Right atrium auricular region (tissue), 2 donors: ENCODE results near the gene TRIOBP. TPM values are rescaled to one million over a fixed set of nuclear protein-coding genes. Genes with fewer than 3 reads are reported as not detected.

Experiments
- DNase-seq: peaks from one replicate; pipeline ENCODE4 v3.0.0-alpha.2; 2019; ENCODE audit warnings: low spot score
- H3K27ac ChIP-seq, 2 donors: fragments of 200-600 bp; sonication (generic); 1 replicate in 1 of 2; 2 replicates in 1 of 2; pipeline ENCODE4 v1.5.1; 2016 to 2019
- H3K27me3 ChIP-seq, 2 donors: fragments of 200-600 bp; sonication (generic); one replicate each; pipeline versions ENCODE4 v1.5.1 to v1.6.0; 2017 to 2019
- H3K36me3 ChIP-seq: fragments of 200-600 bp; sonication (generic); one replicate; pipeline ENCODE4 v1.5.1; 2016
- H3K4me1 ChIP-seq, 2 donors: fragments of 200-600 bp; sonication (generic); one replicate each; pipeline versions ENCODE4 v1.5.1 to v1.6.0; 2017 to 2019
- H3K4me3 ChIP-seq, 2 donors: fragments of 200-600 bp; sonication (generic); 1 replicate in 1 of 2; 2 replicates in 1 of 2; pipeline ENCODE4 v1.5.1; 2017 to 2019; ENCODE audit warnings: mild to moderate bottlenecking in 1 of 2, moderate library complexity in 1 of 2
- H3K9me3 ChIP-seq, 2 donors: fragments of 200-600 bp; sonication (generic); one replicate each; pipeline ENCODE4 v1.5.1; 2019
- CTCF ChIP-seq, 2 donors: fragments of 200-600 bp; sonication (generic); IDR thresholded peaks; one replicate each; pipeline ENCODE4 v1.5.1; 2019; ENCODE audit warnings: antibody characterized with exemption in 2 of 2
- total RNA-seq, 2 donors: library from RNA; depleted of rRNA; stranded (reverse); fragments of >200 nt; gene quantifications; one replicate each; pipeline ENCODE4 v1.1.0, GENCODE V29; 2016

The TRIOBP gene
- total RNA-seq, 2 donors from 2014 or later, result 108 to 118 TPM

DNA sequence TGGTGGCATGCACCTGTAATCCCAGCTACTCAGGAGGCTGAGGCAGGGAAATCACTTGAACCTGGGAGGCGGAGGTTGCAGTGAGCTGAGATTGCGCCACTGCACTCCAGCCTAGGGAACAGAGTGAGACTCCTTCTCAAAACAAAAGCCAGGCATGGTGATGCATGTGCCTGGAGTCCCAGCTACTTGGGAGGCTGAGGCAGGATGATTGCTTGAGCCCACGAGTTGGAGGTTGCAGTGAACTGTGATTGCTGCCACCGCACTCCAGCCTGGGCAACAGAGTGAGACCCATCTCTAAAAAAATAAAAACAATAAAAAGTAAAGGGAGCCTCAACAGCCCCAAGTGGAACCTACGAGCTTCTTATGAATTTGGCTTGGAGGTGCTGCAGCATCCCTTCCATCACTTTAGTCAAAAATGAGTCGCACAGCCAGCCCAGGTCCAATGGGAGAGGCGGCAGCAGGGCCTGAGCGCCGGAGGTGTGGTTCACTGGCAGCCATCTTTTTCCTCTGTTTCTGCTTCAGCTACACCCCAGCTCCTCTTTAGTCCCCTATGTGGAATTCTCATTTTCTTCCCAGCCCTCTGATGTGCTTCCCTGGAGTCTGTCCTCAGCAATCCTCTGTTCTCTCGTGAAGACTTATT, 81.6 kb downstream of the TRIOBP start:
- no peak for DNase-seq
- TF ChIP-seq CTCF (IDR thresholded peaks at IDR 0.05), result no peak
- Histone ChIP-seq H3K9me3 (no peaks in the 10 kb centered on the region), H3K27ac (no peak overlapping the region), H3K27me3 (no peaks in the 10 kb centered on the region), H3K4me1 (peaks cover 0 to 13% of the 10 kb centered on the region in 2 donors), H3K36me3 (peaks cover 10% of the 10 kb centered on the region), H3K4me3 (no peak overlapping the region)

DNA sequence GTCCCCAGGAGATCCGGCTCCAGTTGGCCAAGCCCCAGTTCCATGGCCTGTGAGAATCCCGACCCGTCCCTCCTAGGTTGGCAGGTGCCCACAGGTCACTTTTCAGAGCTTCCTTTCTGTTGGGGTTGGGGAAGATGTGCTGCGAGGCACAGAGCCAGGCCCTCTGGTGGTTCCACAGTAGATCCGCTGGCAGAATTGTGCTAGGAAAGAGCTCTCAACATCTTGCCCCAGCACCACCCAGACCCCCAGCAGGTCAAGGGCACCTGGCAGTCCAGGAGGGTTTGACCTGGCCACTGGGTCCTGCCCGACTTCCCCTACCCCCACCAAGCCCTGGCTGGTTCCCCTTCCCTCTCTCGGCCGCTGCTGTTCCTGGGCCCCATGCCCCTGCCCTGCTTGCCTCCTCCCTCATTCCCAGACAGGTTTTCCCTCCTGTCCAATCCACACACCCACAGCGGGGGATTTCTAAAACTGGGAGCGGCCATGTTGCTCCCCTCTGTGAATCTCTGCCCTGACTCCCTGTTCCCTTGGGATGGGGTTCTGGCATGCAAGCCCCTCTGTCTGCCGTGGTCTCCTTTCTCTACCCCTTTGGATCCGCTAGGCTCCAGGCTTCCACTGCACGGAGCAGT, 84.7 kb downstream of the TRIOBP start:
- Histone ChIP-seq H3K36me3 (no peaks in the 10 kb centered on the region), H3K9me3 (no peaks in the 10 kb centered on the region), H3K4me1 (peaks cover 0 to 23% of the 10 kb centered on the region in 2 donors), H3K27ac (no peak overlapping the region), H3K4me3 (no peak overlapping the region), H3K27me3 (no peaks in the 10 kb centered on the region)
- TF ChIP-seq CTCF (IDR thresholded peaks at IDR 0.05), result no peak
- no peak for DNase-seq

GRCh38 chr22:37782340-37783168, 85.7 kb downstream of the TRIOBP start:
- H3K9me3 ChIP-seq, result no peaks in the 10 kb centered on the region
- no peak for DNase-seq
- no peak overlapping the region for H3K27ac ChIP-seq
- H3K4me1 ChIP-seq, result peaks cover 0 to 17% of the 10 kb centered on the region in 2 donors
- no peak overlapping the region for H3K4me3 ChIP-seq
- H3K36me3 ChIP-seq, result no peaks in the 10 kb centered on the region
- no peaks in the 10 kb centered on the region for H3K27me3 ChIP-seq
- no peak for TF ChIP-seq CTCF (IDR thresholded peaks at IDR 0.05)

- Histone ChIP-seq H3K4me1 (peaks cover 0 to 17% of the 10 kb centered on the region in 2 donors), H3K4me3 (no peak overlapping the region), H3K9me3 (no peaks in the 10 kb centered on the region), H3K27me3 (no peaks in the 10 kb centered on the region), H3K27ac (no peak overlapping the region), H3K36me3 (no peaks in the 10 kb centered on the region)
- no peak for TF ChIP-seq CTCF (IDR thresholded peaks at IDR 0.05)
- DNase-seq, result no peak
Observed at GRCh38 chr22:37784829-37785495, 88.1 kb downstream of the TRIOBP start.

GRCh38 chr22:37790234-37790633, 93.4 kb downstream of the TRIOBP start:
- Histone ChIP-seq H3K27me3 (no peaks in the 10 kb centered on the region), H3K9me3 (no peaks in the 10 kb centered on the region), H3K4me1 (no peaks in the 10 kb centered on the region), H3K27ac (no peak overlapping the region), H3K36me3 (no peaks in the 10 kb centered on the region), H3K4me3 (no peak overlapping the region)
- DNase-seq, result no peak
- no peak for TF ChIP-seq CTCF (IDR thresholded peaks at IDR 0.05)
